Brain microvascular endothelial cell (primary cell): ENCODE results near the gene EXOC6B.

Experiments
- DNase-seq: peaks from one replicate; pipeline ENCODE4 v3.0.0-alpha.2; 2020
- H3K27ac ChIP-seq: fragments of 250-450 bp; sonication (Bioruptor Pico); 2 replicates; pipeline ENCODE4 v1.5.1; 2020; ENCODE audit warnings: mild to moderate bottlenecking, moderate library complexity
- H3K27me3 ChIP-seq: fragments of 250-450 bp; sonication (Bioruptor Pico); replicated peaks from 2 replicates; pipeline ENCODE4 v1.5.1; 2020; ENCODE audit warnings: mild to moderate bottlenecking
- H3K36me3 ChIP-seq: fragments of 250-450 bp; sonication (Bioruptor Pico); replicated peaks from 2 replicates; pipeline ENCODE4 v1.5.1; 2020; ENCODE audit warnings: mild to moderate bottlenecking
- H3K4me3 ChIP-seq: 2 replicates; pipeline ENCODE4 v1.5.1; 2011; ENCODE audit warnings: low read depth, mild to moderate bottlenecking, control low read depth, low read length, moderate library complexity
- in situ Hi-C: cut with HindIII; loops from 2 replicates; pipeline ENCODE4 v1.10.0; 2017; ENCODE audit warnings: low sequenced_read_pairs, low pct_ligation_motif_present
- TF ChIP-seq, protein P1 (sequence below): IDR thresholded peaks from 2 replicates; pipeline ENCODE4 v1.5.1; 2011; ENCODE audit warnings: low read depth, mild to moderate bottlenecking, moderate library complexity, low read length, control low read depth, inconsistent platforms; ENCODE audit errors: missing control alignments

Gene EXOC6B

DNA sequence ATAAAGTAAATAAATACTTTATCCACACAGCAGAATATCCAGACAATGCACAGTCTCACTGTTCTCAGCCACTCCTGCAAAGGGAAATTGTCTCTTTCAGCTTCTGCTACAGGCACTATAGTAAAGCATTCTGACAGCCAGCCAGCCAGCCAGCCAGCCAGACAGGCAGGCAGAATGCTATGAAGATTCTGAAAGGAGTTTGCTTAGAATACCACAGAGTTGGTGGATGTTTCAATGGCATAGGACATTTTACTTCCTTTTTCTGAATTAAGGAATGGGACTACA is 562.1 kb downstream of the EXOC6B start:
- H3K27me3 ChIP-seq = no peaks in the 10 kb centered on the region
- TF ChIP-seq, protein P1, sequence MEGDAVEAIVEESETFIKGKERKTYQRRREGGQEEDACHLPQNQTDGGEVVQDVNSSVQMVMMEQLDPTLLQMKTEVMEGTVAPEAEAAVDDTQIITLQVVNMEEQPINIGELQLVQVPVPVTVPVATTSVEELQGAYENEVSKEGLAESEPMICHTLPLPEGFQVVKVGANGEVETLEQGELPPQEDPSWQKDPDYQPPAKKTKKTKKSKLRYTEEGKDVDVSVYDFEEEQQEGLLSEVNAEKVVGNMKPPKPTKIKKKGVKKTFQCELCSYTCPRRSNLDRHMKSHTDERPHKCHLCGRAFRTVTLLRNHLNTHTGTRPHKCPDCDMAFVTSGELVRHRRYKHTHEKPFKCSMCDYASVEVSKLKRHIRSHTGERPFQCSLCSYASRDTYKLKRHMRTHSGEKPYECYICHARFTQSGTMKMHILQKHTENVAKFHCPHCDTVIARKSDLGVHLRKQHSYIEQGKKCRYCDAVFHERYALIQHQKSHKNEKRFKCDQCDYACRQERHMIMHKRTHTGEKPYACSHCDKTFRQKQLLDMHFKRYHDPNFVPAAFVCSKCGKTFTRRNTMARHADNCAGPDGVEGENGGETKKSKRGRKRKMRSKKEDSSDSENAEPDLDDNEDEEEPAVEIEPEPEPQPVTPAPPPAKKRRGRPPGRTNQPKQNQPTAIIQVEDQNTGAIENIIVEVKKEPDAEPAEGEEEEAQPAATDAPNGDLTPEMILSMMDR = no peak
- H3K27ac ChIP-seq = no peak overlapping the region
- in situ Hi-C loops = no loop called here
- no peak for DNase-seq
- no peaks in the 10 kb centered on the region for H3K36me3 ChIP-seq
- H3K4me3 ChIP-seq = no peak overlapping the region

DNA sequence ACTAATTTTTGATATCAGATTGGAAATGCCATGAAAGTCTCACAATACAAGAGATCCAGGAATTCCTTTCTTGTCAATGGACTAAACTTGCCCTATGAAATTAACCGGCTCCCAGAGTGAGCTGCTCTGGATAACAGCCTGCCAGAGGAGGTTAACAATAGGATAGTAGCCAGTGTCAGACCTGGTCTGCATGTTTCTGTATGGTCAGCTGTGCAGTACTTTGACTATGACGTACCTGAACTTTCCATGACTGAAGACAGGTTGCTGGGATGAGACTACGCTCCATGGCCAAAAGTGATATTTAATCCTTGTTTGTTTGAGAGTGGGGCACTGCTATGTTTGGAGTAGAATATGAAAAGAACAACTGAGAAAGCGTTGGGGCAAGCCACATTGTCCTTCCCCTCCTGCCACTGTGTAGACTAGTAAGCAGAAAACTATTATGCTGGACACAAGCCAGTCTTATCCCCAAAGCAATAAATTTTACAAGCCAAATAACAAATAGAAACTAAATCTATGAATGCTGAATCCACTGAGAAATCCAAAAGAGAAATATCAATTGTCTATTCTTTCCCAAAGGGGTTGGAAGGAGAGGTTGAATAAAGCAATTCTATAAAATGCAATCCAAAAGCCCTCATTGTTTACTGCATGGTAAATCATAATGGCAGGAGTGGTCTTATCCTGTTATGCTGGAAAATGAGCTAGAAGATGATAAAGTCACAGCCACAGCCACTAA is 562.6 kb downstream of the EXOC6B start:
- DNase-seq = no peak
- no peaks in the 10 kb centered on the region for H3K27me3 ChIP-seq
- H3K4me3 ChIP-seq = no peak overlapping the region
- H3K27ac ChIP-seq = no peak overlapping the region
- H3K36me3 ChIP-seq = no peaks in the 10 kb centered on the region
- TF ChIP-seq, protein P1 = no peak
- in situ Hi-C loops = no loop called here

DNA sequence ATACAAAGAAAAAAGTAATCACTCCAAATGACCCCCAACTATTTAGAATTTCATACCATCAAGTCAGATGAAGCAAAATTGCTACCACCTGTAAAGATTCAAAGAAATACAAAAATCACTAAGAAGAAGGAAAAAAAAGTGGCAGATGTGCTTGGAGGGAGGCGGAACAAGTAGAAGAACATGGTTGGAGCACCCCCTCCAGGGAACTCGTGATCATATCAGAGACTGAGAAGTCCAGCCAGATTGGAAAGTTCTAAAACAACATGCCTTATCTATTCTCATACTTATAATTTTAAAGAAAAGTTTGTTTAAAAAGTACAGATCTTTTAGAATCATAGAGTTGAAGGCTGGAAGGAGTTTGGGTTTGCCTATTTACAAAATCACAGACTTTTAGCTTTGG is 564.8 kb downstream of the EXOC6B start:
- Histone ChIP-seq H3K27ac (no peak overlapping the region), H3K4me3 (no peak overlapping the region), H3K27me3 (no peaks in the 10 kb centered on the region), H3K36me3 (no peaks in the 10 kb centered on the region)
- TF ChIP-seq, protein P1 = peak; percentile 9
- in situ Hi-C loops = no loop called here
- DNase-seq = no peak

DNA sequence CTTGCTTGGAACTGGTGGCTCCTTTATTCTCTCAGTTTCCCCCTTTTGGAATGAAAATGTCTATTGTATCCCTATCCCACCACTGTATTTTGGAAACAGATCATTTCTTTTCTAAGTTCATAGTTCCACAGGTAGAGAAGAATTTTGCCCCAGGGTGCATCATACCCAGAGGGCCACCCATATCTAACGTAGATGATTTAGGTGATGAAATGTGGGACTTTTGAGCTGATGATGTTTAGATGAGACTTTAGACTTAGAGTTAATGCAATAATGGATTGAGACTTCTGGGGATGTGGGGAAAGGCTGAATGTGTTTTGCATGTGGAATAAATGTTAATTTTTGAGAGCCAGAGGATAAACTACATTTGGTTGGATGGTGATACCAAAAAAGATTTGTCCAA is 570.3 kb downstream of the EXOC6B start:
- in situ Hi-C loops = no loop called here
- Histone ChIP-seq H3K4me3 (no peak overlapping the region), H3K36me3 (no peaks in the 10 kb centered on the region), H3K27me3 (no peaks in the 10 kb centered on the region), H3K27ac (no peak overlapping the region)
- no peak for DNase-seq
- TF ChIP-seq, protein P1 = no peak

DNA sequence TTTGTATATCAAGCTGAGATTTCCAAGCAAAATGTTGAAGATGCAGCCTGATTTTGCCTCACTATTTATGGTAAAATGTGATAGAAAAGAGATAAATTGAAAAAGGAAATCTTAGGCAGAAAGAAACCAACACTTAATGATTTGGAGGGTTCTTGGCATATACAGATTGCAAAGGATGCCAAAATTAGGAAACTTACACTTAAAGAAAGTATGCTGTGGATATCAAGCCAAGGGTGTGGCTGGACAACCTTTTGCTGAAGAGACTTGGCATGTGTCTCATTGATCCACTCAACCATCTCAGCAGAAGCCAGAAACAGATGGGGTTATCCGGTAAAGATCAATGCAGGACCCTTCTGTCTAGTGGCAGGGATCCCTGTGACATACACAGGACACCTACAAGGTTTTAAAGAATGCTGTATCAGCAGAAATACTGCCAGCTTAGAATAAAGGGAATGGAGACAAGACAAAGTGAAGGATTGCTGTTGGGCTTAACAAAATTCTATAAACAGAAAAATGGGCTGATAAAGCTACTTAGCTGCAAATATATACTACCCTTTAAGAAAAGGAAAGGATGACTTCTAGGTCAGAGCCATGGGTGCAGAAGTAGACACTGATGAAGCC is 570.9 kb downstream of the EXOC6B start:
- H3K4me3 ChIP-seq = no peak overlapping the region
- no peak overlapping the region for H3K27ac ChIP-seq
- DNase-seq = no peak
- in situ Hi-C loops = no loop called here
- no peaks in the 10 kb centered on the region for H3K36me3 ChIP-seq
- H3K27me3 ChIP-seq = no peaks in the 10 kb centered on the region
- TF ChIP-seq, protein P1 = no peak

DNA sequence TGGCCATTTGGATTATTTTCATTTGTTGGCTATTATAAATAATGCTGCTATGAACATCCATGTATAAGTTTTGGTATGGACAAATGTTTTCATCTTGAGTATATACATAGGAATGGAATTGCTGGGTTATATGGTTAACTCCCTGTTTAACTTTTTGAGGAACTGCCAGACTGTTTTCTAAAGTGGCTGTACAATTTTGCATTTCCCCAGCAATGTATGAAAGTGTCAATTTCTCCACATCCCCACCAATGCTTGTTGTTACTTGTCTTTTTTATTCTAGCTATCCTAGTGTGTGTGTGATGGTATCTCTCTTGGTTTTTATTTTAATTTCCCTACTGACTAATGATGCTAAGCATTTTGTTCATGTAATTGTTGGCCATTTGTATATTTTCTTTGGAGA is 587.5 kb downstream of the EXOC6B start:
- in situ Hi-C loops = no loop called here
- TF ChIP-seq, protein P1 = no peak
- Histone ChIP-seq H3K36me3 (no peaks in the 10 kb centered on the region), H3K27me3 (no peaks in the 10 kb centered on the region), H3K4me3 (no peak overlapping the region), H3K27ac (no peak overlapping the region)
- no peak for DNase-seq
